NCI-H82 treated with DMSO at 0.1 percent for 48 hours (cell line): Measurements from ENCODE around the gene CDYL.

ENCODE experiments used
- DNase-seq: peaks from one replicate; lab custom pipeline; 2025; ENCODE audit not compliant: unreplicated experiment; lab: John Stamatoyannopoulos, UW

The CDYL gene

DNA sequence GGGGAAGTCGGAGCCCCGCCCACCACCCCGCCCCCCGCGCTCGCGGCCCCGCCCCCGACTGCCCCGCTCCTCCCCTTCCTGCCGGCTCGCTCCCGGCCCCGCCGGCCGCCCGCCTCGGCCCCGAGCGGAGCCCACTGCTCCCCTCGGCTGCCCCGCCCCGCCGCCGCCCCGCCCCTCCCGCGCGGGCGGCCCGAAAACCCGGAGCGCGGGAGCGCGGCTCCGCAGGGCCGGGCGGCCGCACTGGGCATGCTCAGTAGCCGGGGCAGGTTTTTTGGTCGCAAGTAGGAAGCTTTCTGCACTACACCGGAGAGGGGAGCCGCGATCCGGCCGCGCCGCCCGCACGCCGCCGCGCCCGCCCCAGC is at the start of gene CDYL:
Gene CDYL, plus strand, starts transcription at position 274 of the 362 bp plus-strand sequence. CDS start 380 bp downstream, outside the sequence.
- peak; percentile 68 for DNase-seq

- no peak for DNase-seq
These were observed 49.6 kb upstream of the CDYL start for GRCh38 chr6:4726645-4727044.

- DNase-seq = no peak
These were observed 49.0 kb upstream of the CDYL start for GRCh38 chr6:4727217-4727616.

DNA sequence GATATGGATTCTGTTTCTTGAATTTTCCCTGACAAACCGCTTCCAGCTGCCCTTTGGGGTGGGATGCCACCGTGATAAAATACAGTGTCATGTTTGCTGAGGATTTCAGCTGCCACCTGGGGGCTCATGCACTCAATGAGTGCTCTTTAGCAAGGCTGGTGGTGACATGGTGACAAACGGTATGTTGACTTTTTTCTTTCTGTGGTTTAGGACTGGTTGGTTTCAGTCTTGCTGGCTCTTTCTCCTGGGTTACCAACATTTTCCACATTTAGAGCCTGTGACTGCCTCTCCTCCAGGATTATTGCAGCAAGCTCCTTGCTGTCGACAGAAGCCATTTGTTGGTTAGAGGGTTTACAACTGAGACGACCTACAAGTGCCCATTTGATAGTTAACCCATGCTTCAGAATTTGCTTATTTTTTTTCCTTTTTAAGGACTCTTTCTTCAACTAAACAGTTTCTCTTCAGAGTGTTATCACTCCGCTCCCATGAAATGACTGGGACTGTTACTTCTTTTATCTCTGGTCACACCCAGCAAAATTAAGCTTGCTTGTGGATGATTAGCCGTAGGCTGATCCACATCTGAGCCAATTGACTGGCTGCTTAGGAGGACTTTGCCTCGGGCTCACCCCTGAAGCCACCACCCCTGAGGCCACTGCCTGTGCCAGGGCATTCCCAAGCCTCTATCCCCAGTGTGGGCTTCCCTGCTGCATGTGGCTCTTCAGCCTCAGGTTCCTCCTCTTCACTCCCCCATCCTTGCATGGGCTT is 48.4 kb upstream of the CDYL start:
- no peak for DNase-seq

DNA sequence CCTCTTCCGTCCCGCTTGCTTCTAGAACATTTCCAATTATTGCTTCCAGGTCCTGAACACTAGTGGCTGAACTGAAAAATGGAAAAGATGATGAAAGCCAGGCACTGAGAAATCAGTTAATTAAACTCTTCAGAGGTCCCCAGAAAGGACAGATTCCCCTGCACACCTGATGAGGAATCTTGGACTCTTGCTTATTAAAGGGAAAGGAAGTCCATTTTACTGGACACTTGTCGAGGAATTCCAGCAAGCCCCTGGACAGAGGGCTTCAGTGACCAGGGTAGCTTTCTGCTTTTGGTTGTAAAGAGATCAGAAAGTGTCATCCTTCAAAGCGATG is 47.8 kb upstream of the CDYL start:
- DNase-seq = no peak

DNA sequence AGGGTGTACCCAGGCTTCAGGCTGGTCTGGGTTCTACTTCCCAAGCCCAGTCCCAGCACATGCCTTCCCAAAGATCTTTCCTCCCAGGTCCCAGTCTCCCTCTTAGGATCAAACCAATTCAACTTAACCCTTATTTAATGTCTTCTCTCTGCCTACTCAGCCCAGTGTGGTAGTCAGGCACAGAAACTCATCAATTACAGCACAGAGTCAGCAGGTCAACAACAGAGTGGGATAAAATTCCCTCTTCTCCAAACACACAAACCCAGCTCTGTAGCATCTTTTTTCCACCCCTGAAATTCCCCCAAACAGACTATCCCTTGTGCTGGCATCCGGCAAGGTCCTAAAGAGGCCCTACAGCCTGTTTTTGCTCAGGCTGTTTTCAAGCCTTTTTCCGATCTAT is 47.3 kb upstream of the CDYL start:
- DNase-seq = no peak

DNA sequence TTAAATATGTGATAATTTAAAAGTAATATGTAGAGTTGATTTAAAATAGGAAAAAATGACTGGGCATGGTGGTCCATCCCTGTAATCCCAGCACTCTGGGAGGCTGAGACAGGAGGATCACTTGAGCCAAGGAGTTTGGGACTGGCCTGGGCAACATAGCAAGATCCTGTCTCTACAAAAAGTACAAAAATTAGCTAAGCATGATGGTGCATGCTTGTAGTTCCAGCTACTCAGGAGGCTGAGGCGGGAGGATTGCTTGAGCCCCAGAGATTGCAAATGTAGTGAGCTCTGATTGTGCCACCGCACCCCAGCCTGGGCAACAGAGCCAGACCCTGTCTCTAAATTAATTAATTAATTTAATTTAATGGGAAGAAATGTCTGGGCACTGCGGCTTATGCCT is 44.2 kb upstream of the CDYL start:
- DNase-seq = no peak

- no peak for DNase-seq
These were observed 43.4 kb upstream of the CDYL start for GRCh38 chr6:4732691-4733315.

DNA sequence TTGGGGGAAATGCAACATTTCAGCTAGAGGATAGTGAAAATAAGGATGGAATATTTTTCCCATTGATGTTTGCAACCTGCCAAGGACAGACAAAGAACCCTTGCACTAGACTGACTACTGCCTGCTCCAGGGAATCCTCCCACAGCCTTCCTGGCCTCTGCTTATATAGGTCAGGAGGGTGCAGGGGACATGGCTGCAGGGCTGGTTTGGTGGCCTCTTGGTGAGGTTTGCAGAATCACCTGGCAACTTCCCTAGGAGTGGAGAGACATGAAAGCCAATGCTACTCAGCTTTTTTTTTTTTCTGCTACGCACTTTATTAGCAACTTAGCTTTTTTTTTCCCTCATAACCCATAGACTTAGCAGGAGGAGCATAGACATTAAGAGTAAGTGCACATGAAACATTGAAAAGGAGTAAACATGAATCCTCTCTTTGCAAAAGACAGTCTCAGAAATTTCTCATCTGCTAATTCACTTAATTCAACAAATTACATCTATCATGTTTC is 39.8 kb upstream of the CDYL start:
- no peak for DNase-seq

DNA sequence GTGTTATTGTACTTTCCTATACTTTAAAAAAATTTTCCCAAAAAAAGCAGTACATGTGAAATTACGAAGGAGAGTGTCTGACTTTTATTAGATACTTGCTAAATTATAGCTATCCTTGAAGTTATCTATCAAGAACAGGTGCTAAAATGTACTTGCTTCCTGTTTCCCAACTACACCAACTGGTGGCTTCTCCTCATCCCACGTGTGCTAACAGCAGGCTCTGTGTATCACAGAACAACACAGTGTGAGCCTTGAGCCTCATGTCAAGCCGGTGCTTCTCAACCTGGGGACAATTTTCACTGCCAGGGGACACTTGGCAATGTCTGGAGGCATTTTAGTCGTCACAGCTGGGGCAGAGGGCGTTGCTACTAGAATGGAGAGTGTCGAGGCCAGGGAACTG is 36.2 kb upstream of the CDYL start:
- no peak for DNase-seq

DNA sequence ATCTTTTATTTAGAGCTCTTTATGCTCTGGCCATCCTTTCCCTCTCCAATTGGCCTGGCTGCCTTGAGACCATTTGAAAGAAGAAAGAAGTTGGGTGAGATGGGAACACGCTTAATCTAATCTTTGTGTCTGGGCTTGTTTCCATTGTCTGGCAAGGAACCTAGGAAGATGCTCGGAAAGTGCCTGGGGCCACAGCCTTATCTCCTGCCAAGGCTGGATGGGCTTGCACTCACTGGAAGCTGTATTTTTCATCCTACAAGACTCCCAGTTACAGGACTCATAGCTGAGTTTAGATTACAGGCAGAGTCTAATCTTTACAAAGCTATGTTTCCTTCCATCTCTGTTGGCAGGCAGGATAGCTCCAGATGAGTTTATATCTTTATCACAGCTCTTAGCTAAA is 33.1 kb upstream of the CDYL start:
- no peak for DNase-seq

GRCh38 chr6:4743926-4744325 is 32.3 kb upstream of the CDYL start:
- no peak for DNase-seq

DNA sequence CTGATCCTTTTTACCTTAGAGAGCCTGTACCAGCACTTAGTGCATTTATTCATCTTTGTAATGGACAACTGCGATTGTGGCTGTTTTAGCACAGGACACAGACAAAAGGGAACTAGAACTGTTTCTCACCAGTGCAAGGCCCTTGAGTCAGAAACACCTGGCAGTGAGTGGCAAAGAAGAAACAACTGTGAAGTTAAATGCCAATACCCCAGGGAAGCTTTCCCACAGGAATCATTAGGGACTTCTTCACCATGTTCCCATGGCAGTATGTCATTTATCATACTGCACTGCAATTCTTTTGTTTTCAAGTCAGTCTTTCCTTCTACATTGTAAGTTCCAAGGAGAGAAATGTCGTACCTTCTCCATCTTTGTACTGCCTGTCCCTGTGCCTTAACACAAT is 28.6 kb upstream of the CDYL start:
- DNase-seq = no peak

DNA sequence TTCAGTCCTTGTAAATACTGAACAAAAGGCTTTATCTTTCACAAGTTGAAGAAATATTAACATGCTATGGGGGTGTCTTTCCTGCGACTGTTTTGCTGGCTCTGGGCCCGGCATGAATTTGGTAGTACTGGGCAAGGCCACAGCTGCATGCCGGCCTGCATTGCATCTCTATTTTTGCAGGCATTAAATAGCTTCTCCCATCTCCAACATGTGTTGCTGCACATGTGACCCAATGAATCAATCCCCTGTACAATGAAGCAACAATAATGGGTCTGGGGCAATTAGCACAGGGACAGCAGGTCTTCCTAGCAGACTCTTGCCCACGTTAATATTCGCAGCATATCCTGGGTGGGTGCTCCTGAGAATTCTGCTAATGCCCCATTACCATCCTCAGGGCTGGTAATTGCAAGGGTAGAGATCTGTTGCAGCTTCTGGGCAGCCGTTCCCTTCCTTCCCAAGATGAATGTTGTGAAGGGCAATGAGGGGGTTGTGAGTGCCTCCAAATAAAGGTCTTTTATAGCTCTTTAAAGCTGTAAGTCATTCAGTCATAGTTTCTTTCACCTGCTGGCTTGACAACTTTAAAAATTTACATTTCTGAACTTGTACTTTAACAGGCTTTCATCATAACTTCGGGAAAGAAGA is 24.3 kb upstream of the CDYL start:
- no peak for DNase-seq

- DNase-seq = no peak
These were observed 20.0 kb upstream of the CDYL start for GRCh38 chr6:4756247-4756646.

GRCh38 chr6:4759997-4760396 is 16.2 kb upstream of the CDYL start:
- DNase-seq = no peak

DNA sequence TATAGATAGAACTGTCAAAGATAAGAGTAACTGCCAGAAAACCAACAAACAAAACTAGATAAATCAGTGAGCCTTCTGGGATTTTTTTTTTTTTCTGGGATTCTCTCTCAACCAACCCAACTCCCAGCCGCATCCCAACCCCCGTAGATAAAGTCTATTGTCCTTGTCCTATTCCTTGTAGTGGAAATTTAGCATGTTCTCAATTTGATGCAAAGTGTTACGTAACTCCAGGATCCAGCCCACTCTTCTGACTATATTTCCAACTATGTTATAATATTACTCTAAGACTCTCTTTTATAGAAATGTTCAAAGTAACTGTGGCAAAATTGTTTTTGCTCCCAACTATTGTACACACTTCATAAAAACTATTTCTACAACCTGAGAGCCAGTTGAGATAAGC is 15.4 kb upstream of the CDYL start:
- DNase-seq = no peak

- DNase-seq = no peak
These were observed 13.9 kb upstream of the CDYL start for GRCh38 chr6:4762294-4762693.

DNA sequence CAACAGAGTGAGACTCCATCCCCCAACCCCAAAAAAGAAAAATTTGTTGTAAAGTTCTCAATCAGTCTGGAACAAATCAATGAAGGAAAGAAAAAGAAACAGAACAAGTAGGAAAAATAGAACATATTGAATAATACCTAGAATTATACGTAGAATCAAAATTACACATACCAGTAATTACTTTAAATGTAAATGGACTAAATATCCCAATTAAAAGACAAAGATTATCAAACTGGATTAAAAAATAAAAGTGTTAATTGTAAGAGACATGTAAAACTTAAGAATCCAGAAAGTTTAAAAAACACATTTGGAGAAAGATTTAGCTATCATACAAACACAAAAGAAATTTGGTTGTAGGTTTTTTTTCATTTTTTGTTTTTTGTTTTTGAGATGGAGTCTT is 12.3 kb upstream of the CDYL start:
- DNase-seq = no peak

DNA sequence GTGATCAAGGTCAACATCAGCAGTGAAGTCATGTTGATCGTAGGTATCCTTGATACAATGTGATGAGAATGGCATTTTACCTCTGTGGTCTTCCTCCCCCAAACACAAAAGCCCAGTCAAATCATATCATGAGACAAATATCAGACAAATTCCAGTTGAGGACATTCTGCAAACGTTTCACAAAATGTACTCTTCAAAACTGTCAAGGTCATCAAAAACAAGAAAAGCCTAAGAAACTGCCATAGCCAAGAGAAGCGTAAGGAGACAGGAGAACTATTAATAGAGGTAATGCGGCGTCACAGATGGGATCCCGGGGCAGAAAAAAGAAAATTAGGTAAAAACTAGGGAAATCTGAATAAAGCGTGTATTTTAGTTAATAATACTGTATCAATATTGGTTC is 7.4 kb upstream of the CDYL start:
- no peak for DNase-seq

DNA sequence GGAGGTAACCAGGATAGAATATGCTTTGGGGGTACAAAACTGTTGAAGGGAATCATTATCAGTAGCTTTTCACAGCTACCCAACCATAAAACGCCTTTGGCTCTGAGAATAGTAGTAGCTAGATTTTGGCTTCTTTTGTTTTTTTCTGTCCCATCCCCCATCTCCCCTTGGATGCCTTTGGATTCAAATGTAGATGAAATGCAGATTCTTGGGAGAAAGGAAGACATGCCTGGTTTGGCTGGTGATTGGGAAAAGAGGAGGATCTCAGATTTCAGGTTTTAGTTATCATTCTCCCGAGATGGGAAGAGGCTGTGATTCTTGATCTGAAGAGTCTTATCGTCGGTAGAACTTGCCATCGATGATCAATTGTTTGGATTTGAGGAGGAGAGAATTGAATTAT is 3.5 kb upstream of the CDYL start:
- no peak for DNase-seq

GRCh38 chr6:4773181-4773580 is 3.0 kb upstream of the CDYL start:
- DNase-seq = no peak
